Measurements from ENCODE around the gene AMOTL1. TPM values are rescaled to one million over a fixed set of nuclear protein-coding genes. Genes with fewer than 3 reads are reported as not detected.

AMOTL1 gene
- total and polyA plus RNA-seq, 2 of the 8 experiments (the other 6 are each of a cell fraction or from before 2014, with no cell fraction given), result 9.0 to 27.6 TPM

- H4K20me1 ChIP-seq (replicated peaks in 1 of 2; ENCODE audit: control insufficient read depth in 1 of 2, insufficient read depth in 2 of 2, low read length in 2 of 2), result peaks cover 0 to 7% of the 10 kb centered on the region in 2 experiments
- TF ChIP-seq BCL11A (IDR thresholded peaks at IDR 0.05; ENCODE audit: low read depth in 2 of 2, low read length in 2 of 2) (no peak), JUN (IDR thresholded peaks at IDR 0.05; ENCODE audit: low read depth, low read length) (no peak), TEAD4 (IDR thresholded peaks at IDR 0.05; ENCODE audit: low read depth, low read length) (no peak), USF2 (IDR thresholded peaks at IDR 0.05; ENCODE audit: low read length) (no peak), BACH1 (IDR thresholded peaks at IDR 0.05; ENCODE audit: low read length) (no peak), POU5F1 (IDR thresholded peaks at IDR 0.05; ENCODE audit: low read depth, low read length) (no peak), GTF2F1 (IDR thresholded peaks at IDR 0.05; ENCODE audit: borderline replicate concordance, low read depth, low read length) (no peak), RAD21 (IDR thresholded peaks at IDR 0.05 in 1 of 2, conservative IDR thresholded peaks at IDR 0.05 in 1 of 2; ENCODE audit: low read depth in 2 of 2, low read length in 2 of 2) (no peak), TCF12 (IDR thresholded peaks at IDR 0.05; ENCODE audit: low read depth, low read length) (no peak), ASH2L (IDR thresholded peaks at IDR 0.05; ENCODE audit: low read length) (no peak), FOSL1 (IDR thresholded peaks at IDR 0.05; ENCODE audit: insufficient read depth, low read depth, low read length) (no peak), CHD1 (IDR thresholded peaks at IDR 0.05; ENCODE audit: low read depth, low read length) (no peak), MAX (IDR thresholded peaks at IDR 0.05) (no peak)
Measured at GRCh38 chr11:94796190-94796580, 28.0 kb downstream of the AMOTL1 start.

More at GRCh38 chr11:94796190-94796580, 28.0 kb downstream of the AMOTL1 start:
- Histone ChIP-seq H4K5ac (ENCODE audit: insufficient read length, low read depth, low read length) (no peak overlapping the region), H3K4me2 (ENCODE audit: insufficient read depth in 1 of 2, low read depth in 2 of 2, low read length in 2 of 2) (no peak overlapping the region), H3K27me3 (replicated peaks in 1 of 4; ENCODE audit: control insufficient read depth in 3 of 4, extremely low read depth in 1 of 4, insufficient read depth in 3 of 4, low read length in 3 of 4) (no peaks in the 10 kb centered on the region), H3K23ac (ENCODE audit: insufficient read length) (no peak overlapping the region), H2AFZ (ENCODE audit: low read length) (no peak overlapping the region), H2BK20ac (ENCODE audit: low read length) (no peak overlapping the region), H3K23me2 (ENCODE audit: low read depth, low read length) (no peaks in the 10 kb centered on the region; the same call in 1 of the 2 replicates), H3K56ac (replicated peaks; ENCODE audit: insufficient read length, low read depth, low read length) (no peak overlapping the region), H2BK12ac (ENCODE audit: low read depth, low read length) (no peak overlapping the region), H3K79me2 (ENCODE audit: control insufficient read depth in 1 of 2, insufficient read depth in 2 of 2, low read length in 2 of 2) (peaks cover 0 to 51% of the 10 kb centered on the region in 2 experiments; a peak in 3 of 4 replicates), H2BK5ac (ENCODE audit: low read depth, low read length) (no peak overlapping the region), H2AK5ac (ENCODE audit: low read depth, low read length) (no peak overlapping the region), H4K91ac (replicated peaks; ENCODE audit: insufficient read length, low read length) (no peak overlapping the region), H4K8ac (ENCODE audit: extremely low read depth, insufficient read depth, low read length) (no peak overlapping the region), H3K4me3 (ENCODE audit: extremely low read depth in 1 of 4, insufficient read depth in 2 of 4, low read depth in 3 of 4, low read length in 4 of 4) (no peak overlapping the region), H3K9me3 (ENCODE audit: insufficient read depth in 2 of 2, low read depth in 1 of 2, low read length in 1 of 2) (no peaks in the 10 kb centered on the region), H3K9ac (replicated peaks in 1 of 4; ENCODE audit: extremely low read depth in 1 of 4, low read depth in 3 of 4, low read length in 3 of 4) (no peak overlapping the region; a peak in 1 of 7 replicates), H3K79me1 (ENCODE audit: low read depth, low read length) (peaks cover 4% of the 10 kb centered on the region; the same call in 1 of the 2 replicates), H3K27ac (ENCODE audit: low read depth, low read length) (no peak overlapping the region), H3K14ac (ENCODE audit: insufficient read length) (no peak overlapping the region), H3K36me3 (ENCODE audit: control insufficient read depth in 2 of 4, insufficient read depth in 4 of 4, low read length in 3 of 4) (peaks cover 0 to 8% (median 4%) of the 10 kb centered on the region in 4 experiments; a peak in 4 of 8 replicates), H3K4ac (replicated peaks; ENCODE audit: insufficient read length, low read depth, low read length) (no peak overlapping the region), H2BK120ac (replicated peaks; ENCODE audit: low read depth, low read length) (no peak overlapping the region), H2BK15ac (ENCODE audit: low read length) (no peak overlapping the region), H3K4me1 (replicated peaks in 1 of 4; ENCODE audit: control insufficient read depth in 3 of 4, insufficient read depth in 4 of 4, low read length in 3 of 4) (no peaks in the 10 kb centered on the region), H3K18ac (ENCODE audit: extremely low read depth, low read length) (no peak overlapping the region)
- FAIRE-seq (no peak), DNase-seq (ENCODE audit: low read depth in 1 of 2, low spot score in 2 of 2) (no peak)
- 80% methylated on average over 1 of the region's 2 CpGs; no CpG with 5 or more reads in 1 of the 2 experiments for WGBS, 2 experiments (ENCODE audit: extremely low coverage in 1 of 2, insufficient coverage in 1 of 2, insufficient read length in 1 of 2, insufficient replicate concordance in 2 of 2, low coverage in 1 of 2, low lambda C conversion rate in 2 of 2, missing lambda C conversion rate in 1 of 2)
- CTCF ChIA-PET (ENCODE audit: partially characterized antibody), result interaction anchor here (0.7 to 2.0 kb wide), 2 partner anchors 173 to 197 kb away, joined by 3 to 6 read pairs; no protein-coding TSS in a partner anchor
- POLR2A ChIA-PET (ENCODE audit: partially characterized antibody), result no interaction called here
